GM10266 (cell line): ENCODE data around the gene KIF3B.

Source experiments
- DNase-seq: peaks from one replicate; pipeline ENCODE4 v3.0.0; 2012; ENCODE audit errors: extremely low spot score
- TF ChIP-seq, protein P1 (sequence below): IDR thresholded peaks from 2 replicates; pipeline ENCODE4 v1.5.1; 2012; ENCODE audit warnings: mild to moderate bottlenecking, low read depth; ENCODE audit not compliant: control insufficient read depth, insufficient read depth; ENCODE audit errors: missing control alignments

The KIF3B gene

DNA sequence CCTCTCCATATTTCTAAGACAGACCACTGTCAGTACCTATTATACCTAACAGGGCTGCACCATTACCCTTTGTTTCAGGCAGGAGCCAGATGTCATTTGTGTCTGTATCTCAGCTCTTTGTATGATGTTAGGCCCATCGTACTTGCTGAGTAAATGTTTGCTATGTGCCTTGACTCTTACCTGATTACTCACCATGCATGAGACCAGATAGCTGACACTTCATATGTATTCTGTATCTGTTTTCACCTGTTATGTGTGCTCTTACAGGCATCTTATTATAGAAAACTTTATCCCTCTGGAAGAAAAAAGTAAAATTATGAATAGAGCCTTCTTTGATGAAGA, 49.0 kb downstream of the KIF3B start:
- TF ChIP-seq, protein P1, sequence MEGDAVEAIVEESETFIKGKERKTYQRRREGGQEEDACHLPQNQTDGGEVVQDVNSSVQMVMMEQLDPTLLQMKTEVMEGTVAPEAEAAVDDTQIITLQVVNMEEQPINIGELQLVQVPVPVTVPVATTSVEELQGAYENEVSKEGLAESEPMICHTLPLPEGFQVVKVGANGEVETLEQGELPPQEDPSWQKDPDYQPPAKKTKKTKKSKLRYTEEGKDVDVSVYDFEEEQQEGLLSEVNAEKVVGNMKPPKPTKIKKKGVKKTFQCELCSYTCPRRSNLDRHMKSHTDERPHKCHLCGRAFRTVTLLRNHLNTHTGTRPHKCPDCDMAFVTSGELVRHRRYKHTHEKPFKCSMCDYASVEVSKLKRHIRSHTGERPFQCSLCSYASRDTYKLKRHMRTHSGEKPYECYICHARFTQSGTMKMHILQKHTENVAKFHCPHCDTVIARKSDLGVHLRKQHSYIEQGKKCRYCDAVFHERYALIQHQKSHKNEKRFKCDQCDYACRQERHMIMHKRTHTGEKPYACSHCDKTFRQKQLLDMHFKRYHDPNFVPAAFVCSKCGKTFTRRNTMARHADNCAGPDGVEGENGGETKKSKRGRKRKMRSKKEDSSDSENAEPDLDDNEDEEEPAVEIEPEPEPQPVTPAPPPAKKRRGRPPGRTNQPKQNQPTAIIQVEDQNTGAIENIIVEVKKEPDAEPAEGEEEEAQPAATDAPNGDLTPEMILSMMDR, result no peak
- DNase-seq, result no peak

DNA sequence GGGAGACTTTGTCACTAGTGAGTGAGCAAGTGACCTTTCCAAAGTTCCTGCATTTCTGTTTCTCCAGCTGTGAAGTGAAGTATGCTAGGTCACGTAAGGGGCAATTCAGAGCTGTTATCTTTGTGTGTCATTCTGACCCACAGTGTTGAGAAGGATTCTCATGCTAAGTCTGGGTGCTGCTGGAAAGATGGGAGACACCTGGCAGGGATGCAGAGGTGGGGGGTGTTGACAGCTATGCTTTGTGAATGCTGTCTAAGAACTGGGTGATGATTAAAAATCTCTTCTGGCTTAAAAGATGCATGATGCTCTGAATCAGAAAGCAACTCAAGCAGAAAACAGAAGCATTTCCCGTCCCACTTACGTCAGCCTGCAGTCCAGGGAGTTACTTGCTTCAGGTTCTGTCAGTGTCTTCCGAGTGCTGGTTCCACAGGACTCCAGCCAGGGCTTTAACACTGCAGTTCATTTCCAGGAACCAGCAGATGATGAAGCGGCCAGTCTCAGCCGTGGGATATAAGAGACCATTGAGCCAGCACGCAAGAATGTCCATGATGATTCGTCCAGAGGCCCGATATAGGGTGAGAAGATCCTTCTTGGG, 49.7 kb downstream of the KIF3B start:
- TF ChIP-seq, protein P1, result no peak
- DNase-seq, result no peak

DNA sequence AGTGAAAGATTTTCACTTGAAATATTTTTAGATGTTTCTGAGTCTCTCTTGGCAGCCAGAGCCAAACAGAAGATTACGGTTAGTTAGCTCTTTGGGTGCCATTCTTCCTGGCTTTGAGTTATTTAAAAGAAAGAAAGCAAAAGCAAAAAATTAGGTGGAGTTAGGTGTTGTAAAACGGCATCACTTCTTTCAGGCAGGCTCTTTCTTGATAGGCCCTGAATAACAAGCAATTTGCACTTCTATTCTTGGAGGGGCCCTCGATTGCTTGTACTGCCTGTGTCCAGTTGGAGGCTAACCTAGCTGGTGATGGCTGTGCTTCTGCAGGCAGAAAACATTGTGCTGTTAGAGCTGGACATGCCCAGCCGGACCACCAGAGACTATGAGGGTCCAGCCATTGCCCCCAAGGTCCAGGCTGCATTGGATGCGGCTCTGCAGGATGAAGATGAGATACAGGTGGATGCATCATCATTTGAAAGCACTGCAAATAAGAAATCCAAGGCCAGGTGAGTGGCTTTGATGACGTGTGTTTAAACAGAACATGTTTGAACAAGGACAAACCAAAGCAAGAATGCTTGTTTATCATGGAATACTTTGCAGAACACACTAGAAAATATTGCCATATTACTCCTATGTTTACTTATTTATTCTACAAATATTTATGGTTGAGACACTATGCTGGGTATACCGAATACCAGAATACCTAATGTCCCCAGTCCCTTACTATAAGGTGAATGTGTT, 52.5 kb downstream of the KIF3B start:
- TF ChIP-seq, protein P1, result no peak
- DNase-seq, result no peak

DNA sequence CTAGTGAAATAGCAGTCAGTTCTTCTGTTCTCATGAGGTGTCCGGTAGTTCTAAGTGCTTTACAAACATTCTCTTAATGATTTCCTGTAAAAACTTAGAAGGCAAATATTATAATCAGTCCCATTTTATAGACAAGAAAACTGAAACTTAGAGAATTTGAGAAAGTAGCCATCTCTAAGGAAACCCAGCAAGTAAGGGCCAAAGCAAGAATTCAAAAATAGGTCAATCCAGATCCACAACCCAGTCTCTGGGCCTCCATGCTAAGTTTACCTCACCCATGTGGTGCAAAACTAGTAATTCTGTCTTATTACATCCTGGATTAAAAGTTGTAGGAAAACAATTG, 53.1 kb downstream of the KIF3B start:
- DNase-seq, result no peak
- TF ChIP-seq, protein P1, result no peak

DNA sequence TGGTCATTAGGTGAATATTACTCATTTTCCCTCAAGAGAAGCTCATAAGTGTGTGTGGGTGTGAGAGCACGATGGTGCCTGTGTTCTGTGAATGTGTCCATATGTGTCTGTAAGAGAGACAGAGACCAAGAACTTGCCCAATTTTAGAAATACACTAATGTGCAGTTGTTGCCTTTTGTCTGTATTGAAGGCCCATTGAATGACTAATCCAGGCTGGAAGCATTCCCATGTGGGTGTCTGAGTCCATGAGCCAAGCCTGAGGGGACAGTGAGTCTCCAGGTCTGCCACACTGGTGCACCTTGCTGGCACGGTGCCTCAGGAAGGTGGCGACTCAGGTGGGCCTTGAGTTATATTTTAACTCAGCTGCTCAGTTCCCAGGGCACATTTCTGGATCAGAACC, 55.2 kb downstream of the KIF3B start:
- TF ChIP-seq, protein P1, result no peak
- no peak for DNase-seq

DNA sequence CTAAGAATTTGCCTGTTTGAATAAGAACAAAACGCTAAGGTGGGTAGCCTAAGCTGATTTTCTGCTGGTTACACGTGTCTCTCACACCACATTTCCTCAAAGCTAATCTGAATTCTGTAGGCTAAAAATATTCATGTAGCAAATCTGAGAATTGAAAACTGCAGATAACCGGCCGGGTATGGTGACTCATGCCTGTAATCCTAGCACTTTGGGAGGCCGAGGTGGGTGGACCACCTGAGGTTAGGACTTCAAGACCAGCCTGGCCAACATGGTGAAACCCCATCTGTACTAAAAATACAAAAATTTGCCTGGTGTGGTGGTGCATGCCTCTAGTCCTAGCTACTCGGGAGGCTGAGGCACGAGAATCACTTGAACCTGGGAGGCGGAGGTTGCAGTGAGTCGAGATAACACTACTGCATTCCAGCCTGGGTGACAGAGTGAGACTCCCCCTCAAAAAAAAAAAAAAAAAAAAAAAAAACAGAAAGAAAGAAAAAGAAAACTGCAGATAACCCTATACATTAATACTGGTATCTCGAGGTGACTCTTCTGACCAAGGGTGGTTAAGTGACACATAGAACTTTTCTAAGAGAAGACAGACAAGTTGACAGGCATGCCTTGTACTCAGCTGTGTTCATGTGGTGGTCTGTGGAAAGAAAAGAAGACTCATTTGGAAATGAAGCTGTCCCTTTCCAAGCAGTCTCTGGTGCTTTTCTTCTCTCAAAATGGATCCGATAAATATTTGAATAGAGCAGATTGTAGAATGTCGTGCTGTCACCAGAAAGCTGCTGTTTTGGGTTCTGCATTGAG, 55.9 kb downstream of the KIF3B start:
- peak; percentile 43 for DNase-seq
- TF ChIP-seq, protein P1, result no peak
